Tongue (tissue), 2 donors: ENCODE measurements around the gene OR14K1. TPM values are rescaled to one million over a fixed set of nuclear protein-coding genes. Genes with fewer than 3 reads are reported as not detected.
A peak's percentile ranks its signal among the peaks of the same experiment; 100 is the strongest.
"Not testable (repeated sequence)": the region's sequence is repeated elsewhere in the genome, so short reads cannot be mapped to it uniquely, and the experiment has no call there.

Source experiments
- DNase-seq: peaks from one replicate; pipeline ENCODE4 v3.0.0-alpha.2; 2015
- total RNA-seq: library from RNA; depleted of rRNA; stranded (reverse); fragments of >200 nt; gene quantifications from one replicate; pipeline ENCODE4 v1.2.3, GENCODE V29; 2014

Gene OR14K1, protein sequence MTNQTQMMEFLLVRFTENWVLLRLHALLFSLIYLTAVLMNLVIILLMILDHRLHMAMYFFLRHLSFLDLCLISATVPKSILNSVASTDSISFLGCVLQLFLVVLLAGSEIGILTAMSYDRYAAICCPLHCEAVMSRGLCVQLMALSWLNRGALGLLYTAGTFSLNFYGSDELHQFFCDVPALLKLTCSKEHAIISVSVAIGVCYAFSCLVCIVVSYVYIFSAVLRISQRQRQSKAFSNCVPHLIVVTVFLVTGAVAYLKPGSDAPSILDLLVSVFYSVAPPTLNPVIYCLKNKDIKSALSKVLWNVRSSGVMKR
- total RNA-seq = not detected

DNA sequence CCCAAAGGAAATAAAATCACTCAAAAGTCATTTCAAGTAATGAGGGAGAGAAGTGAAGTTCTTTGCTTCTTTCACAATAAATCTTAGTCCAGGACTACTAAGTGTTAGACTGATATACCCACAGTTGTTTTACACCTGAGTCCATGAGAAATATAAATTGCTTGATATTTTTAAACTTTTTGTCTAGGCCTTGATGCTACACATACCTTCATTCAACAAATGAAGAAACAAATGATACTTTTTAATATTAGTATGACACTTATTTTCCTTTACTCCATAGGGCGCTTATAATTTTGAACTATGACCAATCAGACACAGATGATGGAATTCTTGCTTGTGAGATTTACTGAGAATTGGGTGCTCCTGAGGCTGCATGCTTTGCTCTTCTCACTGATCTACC, at the start of gene OR14K1:
Gene OR14K1, plus strand, starts transcription at position 301 of the 400 bp plus-strand sequence. Its CDS starts 0 bp downstream, at position 301.
- no peak for DNase-seq

DNA sequence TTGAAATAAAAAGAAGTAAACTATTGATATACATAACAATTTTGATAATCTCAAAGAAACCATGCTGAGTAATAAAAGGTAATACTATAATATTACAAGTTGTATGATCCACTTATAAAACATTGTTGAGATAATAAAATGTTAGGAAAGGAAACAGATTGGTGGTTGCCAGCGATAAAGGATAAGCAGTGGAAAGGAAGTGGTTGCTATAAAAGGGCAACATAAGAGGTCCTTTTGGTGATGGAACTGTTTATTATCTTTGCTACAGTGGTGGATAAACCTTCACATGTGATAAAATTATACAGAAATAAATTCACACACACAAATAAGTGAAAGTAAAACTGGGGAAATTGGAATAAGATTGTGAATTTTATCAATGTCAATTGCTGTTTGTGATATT, 37.1 kb upstream of the OR14K1 start:
- no peak for DNase-seq

DNA sequence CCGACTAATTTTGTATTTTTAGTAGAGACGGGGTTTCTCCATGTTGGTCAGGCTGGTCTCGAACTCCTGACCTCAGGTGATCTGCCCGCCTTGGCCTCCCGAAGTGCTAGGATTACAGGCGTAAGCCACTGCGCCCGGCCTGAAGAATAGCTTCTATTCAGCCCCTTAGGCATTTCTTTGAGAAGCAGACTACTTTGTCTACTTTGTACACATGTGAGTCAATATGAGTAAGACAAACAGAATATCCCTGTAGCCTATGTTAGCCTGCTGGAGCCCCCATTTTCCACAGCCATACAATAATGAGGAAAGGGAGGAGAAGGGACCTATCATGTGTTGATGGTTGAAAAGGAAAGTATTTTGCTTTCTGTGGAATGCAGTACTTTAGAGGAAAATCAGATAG, 27.7 kb upstream of the OR14K1 start:
- DNase-seq = not testable (repeated sequence)

DNA sequence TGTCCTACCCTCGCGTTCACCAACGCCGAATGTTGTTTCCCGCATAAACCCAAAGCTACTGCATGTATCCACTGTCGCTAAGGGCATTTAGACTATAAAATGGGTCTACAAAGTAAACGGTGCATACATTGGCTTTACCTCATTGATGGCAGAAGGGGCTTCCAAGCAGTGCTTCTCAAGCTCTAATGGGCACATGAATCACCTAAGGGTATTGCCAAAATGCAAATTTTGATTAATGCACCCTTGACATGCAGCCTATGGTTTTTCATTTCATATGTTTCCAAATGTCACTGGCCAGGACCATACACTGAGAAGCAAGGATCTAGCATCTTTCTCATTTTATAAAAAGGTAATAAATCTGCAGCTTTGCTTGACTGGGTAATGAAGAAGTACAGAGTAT, 24.7 kb upstream of the OR14K1 start:
- DNase-seq = no peak

DNA sequence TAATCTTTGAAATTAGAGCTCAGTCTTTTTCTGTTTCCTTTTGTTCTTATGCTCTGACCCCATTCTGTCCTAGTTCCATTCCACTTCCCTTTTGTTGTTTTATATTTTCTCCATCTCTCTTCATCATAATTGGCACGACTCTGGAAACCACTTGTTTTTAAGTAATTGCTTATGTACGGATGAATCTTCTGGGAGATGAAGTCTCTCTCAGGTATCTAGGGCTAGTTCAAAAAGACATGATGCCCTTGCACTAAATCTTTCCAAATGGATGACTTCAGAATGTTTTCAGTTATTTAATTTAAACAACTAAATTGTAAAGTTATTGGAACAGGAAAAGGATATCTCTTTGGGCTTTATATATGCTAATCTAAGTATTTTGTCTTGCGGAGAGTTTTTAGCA, 21.9 kb upstream of the OR14K1 start, which contains the start of gene OR6F1:
Gene OR6F1, minus strand, starts transcription at position 101 of the 400 bp plus-strand sequence. CDS start 3,891 bp downstream, outside the sequence.
- no peak for DNase-seq

DNA sequence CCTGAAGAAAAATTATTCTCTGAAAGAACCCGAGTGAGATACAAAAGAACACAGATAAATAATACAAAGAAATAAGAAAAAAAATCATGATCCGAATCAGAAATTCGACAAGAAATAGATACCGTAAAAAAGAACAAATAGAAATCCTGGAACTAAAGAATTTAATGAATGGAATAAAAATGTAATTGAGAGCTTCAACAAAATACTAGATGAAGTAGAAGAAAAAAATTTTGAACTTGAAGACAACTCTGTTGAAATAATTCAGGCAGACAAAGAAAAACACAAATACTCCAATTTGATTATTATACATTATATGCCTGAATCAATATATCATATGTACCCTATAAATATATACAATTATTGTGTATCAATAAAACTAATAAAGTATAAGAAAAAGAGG, 17.2 kb upstream of the OR14K1 start:
- DNase-seq = no peak

DNA sequence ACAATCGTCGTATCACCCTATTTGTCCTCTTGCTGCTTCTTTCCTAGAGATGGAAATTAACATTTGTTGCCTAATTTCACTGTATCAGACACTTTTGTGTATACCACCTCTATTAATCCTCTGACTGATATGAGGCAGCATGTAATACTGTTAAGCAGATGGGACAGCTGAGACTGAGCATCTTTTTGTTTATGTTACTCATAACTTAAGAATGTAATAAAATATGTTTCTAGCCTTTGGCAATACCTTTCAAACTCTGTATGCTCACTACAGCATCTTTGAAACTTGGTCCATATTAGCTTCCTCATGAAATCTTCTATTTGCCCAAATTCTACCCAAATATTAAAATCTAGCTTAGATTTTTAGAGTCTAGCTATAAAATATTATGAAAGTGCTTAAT, 2.3 kb downstream of the OR14K1 start:
- no peak for DNase-seq

DNA sequence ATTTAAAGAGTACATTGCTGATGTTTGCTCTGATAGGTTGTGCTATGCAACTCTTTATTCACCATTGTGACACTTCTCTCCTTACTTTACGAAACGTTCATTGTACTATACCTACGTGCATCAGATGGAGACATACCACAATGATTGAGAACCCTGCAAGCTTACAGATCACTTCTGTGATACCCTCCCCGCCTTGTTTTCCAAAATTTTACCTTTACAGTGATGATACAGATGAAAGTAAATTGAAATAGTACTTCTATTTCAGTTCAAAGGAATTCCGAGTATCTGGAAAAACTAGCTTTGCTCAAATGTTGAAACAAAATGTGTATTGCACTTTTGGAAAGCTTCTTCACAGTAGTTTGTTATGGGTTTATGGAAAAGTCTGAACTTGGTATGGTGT, 3.3 kb downstream of the OR14K1 start:
- no peak for DNase-seq

DNA sequence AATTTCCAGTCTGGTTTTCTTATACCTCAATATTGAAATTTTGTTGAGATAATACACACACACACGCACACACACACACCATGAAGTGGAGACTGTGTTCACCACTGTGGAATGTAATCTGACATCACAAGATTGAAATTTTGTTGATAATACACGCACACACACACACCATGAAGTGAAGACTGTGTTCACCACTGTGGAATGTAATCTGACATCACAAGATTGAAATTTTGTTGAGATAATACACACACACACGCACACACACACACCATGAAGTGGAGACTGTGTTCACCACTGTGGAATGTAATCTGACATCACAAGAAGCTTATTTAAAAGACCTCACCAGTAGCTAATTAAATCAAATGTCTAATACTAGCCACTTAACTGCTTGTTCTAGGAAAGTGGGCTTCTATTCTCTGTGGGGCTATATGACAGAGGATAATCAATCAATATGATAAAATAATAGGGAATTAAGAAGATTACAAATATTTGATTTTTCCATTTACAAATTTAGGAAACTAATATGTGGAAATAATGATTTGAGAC, 3.9 kb downstream of the OR14K1 start:
- DNase-seq = not testable (repeated sequence)

DNA sequence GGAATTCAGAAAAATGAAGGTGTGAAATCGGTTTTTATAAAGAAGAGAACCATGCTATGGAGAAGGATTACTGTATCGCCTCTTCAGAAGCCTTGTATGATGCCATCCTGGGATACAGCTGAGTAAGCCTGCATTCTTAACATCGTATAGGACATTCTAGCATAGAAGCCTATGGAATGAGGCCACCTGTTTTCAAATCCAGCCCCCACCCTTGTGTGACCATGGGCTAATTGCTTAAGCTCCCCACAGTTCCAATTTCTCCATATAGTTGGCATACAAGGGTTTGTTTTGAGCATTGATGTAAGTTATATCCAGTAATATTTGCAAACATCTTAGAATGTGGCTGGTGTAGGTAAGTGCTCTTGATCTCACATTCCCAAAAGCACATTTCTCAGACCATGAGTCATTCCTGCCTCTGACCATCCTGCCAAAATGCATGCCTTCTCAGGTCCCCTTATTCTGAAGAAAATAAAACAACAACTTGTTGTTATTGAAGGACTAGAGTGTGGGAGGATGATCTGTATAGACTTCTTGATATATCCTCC, 8.0 kb downstream of the OR14K1 start:
- peak; percentile 9 for DNase-seq

DNA sequence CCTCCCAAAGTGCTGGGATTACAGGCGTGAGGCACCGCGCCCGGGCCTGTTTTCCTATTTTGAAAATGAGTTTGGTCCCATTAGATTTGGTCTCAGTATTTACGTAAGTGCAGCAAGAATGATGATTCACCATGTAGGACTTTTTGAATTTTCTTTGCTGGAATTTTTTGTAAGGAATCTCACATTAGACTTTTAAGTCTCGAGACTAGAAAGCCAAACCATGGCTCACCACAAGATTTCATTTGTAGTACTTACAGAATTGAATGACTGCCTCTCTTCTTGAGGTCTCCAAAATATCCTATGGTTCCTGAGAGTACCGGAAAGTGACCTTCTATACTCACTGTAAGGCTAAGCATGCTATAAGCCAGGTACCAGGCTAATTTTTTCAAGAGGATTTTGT, 9.2 kb downstream of the OR14K1 start:
- DNase-seq = no peak

DNA sequence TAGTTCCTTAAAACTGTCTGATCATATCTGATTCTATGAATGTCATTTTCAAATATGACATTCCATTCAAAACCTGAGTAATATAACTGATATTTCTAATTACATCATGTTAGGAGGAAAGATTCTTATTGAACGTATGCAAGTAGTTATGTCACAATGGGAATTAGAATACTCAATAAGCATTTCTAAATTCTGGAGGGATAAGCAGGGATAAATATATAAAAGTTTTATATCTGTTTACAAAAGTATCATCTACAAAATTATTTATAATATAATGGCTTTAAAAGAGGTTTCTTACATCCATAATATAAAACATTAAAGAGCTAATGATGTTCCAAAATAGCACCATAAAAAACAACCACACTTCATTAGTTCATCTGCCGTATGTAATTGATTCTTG, 9.6 kb downstream of the OR14K1 start, which contains the start of gene OR14A2:
Gene OR14A2, minus strand, starts transcription at position 101 of the 400 bp plus-strand sequence.
- DNase-seq = no peak

DNA sequence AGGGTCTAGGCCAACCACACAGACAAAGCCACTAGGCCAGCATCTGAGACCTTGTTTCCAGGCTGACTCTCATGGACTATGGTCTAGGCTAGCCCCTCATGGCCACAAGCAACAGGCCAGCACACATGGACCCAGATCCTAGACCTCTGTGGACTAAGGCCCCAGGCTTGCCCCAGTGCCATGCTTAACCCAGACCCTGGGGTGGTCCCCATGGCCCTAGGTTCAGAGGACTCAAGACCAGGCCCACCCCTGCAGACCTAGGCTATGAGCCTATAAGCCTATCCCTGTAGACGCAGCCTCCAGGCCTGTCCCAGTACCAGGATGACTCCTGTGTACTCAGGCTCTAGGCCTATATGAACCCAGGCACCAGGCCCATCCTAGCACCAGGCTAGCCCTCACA, 11.5 kb downstream of the OR14K1 start:
- DNase-seq = no peak

DNA sequence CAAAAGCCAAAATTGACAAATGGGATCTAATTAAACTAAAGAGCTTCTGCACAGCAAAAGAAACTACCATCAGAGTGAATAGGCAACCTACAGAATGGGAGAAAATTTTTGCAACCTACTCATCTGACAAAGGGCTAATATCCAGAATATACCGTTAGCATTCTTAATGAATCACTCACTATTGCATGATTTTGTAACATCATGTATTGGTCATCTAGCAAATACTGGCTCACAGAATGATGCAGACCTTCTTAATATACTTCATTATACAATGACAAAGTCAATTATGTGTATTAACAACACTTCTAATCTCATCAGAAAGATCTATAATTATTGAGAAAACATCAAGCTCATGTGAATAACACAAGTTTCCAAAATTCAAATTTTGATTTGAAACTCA, 15.9 kb downstream of the OR14K1 start:
- not testable (repeated sequence) for DNase-seq

DNA sequence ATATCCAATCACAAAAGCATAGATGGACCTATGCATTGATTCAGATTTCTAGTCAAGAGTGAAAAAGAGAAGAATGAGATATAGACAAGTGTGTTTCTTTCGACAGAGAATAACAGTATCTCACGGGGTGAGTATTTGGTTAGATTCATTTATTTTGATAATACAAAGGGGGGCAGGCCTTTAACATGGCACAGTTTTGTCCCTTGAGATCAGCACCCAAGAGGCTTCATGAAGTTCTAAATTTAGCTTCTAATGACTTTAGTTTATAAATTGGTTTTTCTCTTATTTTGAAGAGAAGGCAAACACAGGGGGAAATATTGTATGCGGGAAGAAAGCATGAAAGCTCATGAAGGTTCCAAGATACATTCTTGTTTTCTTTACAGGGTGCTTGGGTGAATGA, 22.0 kb downstream of the OR14K1 start, which contains the start of gene OR1C1:
Gene OR1C1, minus strand, starts transcription at position 101 of the 400 bp plus-strand sequence. CDS start 2,150 bp downstream, outside the sequence.
- no peak for DNase-seq

DNA sequence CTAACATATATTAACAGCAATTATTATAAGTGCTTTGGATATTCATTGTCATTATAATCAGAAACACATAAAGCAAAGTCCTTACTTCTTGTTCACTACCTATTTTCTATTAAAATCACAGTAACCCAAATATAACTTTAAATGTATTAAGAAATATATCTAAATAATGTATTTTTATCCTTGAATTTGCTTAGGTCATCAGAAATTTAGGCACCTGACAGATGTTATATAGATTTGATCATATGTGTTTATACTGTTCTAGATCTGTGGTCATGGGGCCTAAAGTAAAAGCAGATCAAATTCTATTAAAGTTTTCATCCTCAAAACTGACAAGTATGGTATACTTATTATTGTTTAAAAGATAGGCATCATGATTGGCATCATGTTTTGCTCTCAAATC, 31.2 kb downstream of the OR14K1 start:
- no peak for DNase-seq

Other genes with a start within 250 kb of the OR14K1 start
- gene OR2C3, start 202.2 kb upstream of the OR14K1 start, total RNA-seq = not detected
- 0.72 TPM for gene GCSAML, start 189.5 kb upstream of the OR14K1 start, total RNA-seq
- gene OR2G2, start 150.3 kb upstream of the OR14K1 start, total RNA-seq = not detected
- not detected for gene OR2G3, start 133.0 kb upstream of the OR14K1 start, total RNA-seq
- gene OR13G1, start 58.9 kb upstream of the OR14K1 start, total RNA-seq = not detected
- gene OR6F1, start 22.0 kb upstream of the OR14K1 start, total RNA-seq = not detected
- gene OR14A2, start 9.5 kb downstream of the OR14K1 start, total RNA-seq = not detected
- not detected for gene OR1C1, start 21.9 kb downstream of the OR14K1 start, total RNA-seq
- not detected for gene OR14A16, start 85.5 kb downstream of the OR14K1 start, total RNA-seq
- not detected for gene OR11L1, start 103.3 kb downstream of the OR14K1 start, total RNA-seq
- gene TRIM58, start 118.6 kb downstream of the OR14K1 start, total RNA-seq = 2.5 TPM
- 1.2 TPM for gene OR2W3, start 157.0 kb downstream of the OR14K1 start, total RNA-seq
- gene OR2T8, start 181.6 kb downstream of the OR14K1 start, total RNA-seq = not detected
- gene OR2AJ1, start 186.3 kb downstream of the OR14K1 start, total RNA-seq = not detected
- not detected for gene OR2L8, start 210.2 kb downstream of the OR14K1 start, total RNA-seq
- not detected for gene OR2AK2, start 226.6 kb downstream of the OR14K1 start, total RNA-seq